Naive thymus-derived CD8-positive, alpha-beta T cell (primary cell): ENCODE results near the gene PDE4D. TPM values are rescaled to one million over a fixed set of nuclear protein-coding genes. Genes with fewer than 3 reads are reported as not detected.
"Not testable (repeated sequence)": the region's sequence is repeated elsewhere in the genome, so short reads cannot be mapped to it uniquely, and the experiment has no call there.

Source experiments
- ATAC-seq, 2 donors: fragments of 150-1000 bp; cut with Tn5 transposase in 1 of 2; sonication (Bioruptor Pico), chemical (Tn5 transposase) in 1 of 2; 1 replicate in 1 of 2; 2 replicates in 1 of 2; pipeline ENCODE4 v1.10.0; 2021; ENCODE audit warnings: mild to moderate bottlenecking in 2 of 2, moderate library complexity in 2 of 2
- POLR2A ChIA-PET: fragments of 350-600 bp; sonication (Branson Sonifier 250); formaldehyde crosslinking; loops from one replicate; lab custom pipeline; 2021; ENCODE audit warnings: antibody characterized with exemption; lab: Charles Lee
- DNase-seq, 10 donors: peaks; one replicate each; pipeline versions ENCODE4 v3.0.0 to v3.0.0-alpha.2; 2020 to 2022
- H3K27ac Mint-ChIP-seq, 10 donors: one replicate each; pipeline ENCODE4 v1.8.0; 2020 to 2022; ENCODE audit warnings: mild to moderate bottlenecking in 10 of 10, mixed read lengths in 10 of 10, moderate library complexity in 4 of 10, inconsistent platforms in 1 of 10
- H3K27me3 Mint-ChIP-seq, 5 donors: one replicate each; pipeline ENCODE4 v1.8.0; 2021 to 2022; ENCODE audit warnings: mixed read lengths in 5 of 5
- H3K36me3 Mint-ChIP-seq, 3 donors: one replicate each; pipeline ENCODE4 v1.8.0; 2020 to 2022; ENCODE audit warnings: mixed read lengths in 3 of 3, mild to moderate bottlenecking in 2 of 3, inconsistent platforms in 1 of 3
- H3K4me1 Mint-ChIP-seq, 4 donors: one replicate each; pipeline ENCODE4 v1.8.0; 2021 to 2022; ENCODE audit warnings: mixed read lengths in 4 of 4
- H3K4me3 Mint-ChIP-seq, 10 donors: one replicate each; pipeline ENCODE4 v1.8.0; 2020 to 2022; ENCODE audit warnings: mild to moderate bottlenecking in 10 of 10, mixed read lengths in 10 of 10, moderate library complexity in 6 of 10, inconsistent platforms in 1 of 10
- H3K9me3 Mint-ChIP-seq, 9 donors: one replicate each; pipeline ENCODE4 v1.8.0; 2020 to 2022; ENCODE audit warnings: mixed read lengths in 9 of 9, mild to moderate bottlenecking in 3 of 9, inconsistent platforms in 1 of 9, moderate library complexity in 1 of 9
- polyA plus RNA-seq, 3 donors: library from polyadenylated mRNA; unstranded; fragments of 300-500 nt; fragmentation: Illumina TruSeq; gene quantifications; one replicate each; pipeline ENCODE4 v1.2.3, GENCODE V29; 2021
- total RNA-seq, 8 experiments: library from RNA in 2 of 8; stranded (reverse) in 2 of 8; gene quantifications; one replicate each; pipeline ENCODE4 v1.2.3 and lab custom pipeline; 2021 to 2026

Gene PDE4D
- total and polyA plus RNA-seq, 5 experiments from 2014 or later = 5.8 to 35.9 (median 8.8) TPM

DNA sequence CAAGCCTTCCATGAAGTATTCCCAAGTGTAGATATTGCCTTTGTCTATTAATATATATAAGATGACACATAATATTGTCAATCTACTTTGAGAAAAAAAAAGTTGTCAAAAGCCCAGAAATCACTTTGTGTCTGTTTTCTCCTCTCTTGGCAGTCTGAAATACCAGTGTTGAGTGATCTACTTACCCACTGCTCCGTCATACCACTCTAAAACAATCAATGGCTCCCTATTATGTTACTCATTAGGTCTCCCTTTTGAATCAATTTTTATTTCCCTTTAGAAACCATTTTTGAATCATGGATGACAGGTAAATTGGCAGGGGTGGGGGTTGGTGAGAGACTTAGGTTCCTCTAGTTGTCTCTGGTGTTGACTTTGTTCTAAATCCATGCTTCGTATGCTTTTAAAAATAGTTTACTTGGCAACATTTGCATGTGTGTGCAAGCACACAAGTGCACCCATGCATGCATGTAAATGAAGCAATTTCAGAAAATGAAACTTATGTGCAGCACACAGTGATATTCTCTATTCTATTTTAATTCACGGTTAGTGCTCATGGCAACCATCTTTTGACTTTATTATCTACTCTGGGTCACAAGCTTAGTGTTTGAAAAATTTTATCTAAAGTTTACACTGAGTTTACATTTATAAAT, 931.8 kb downstream of the PDE4D start:
- POLR2A ChIA-PET = no interaction called here
- ATAC-seq = no peak
- DNase-seq = no peak
- H3K27ac Mint-ChIP-seq = no peak overlapping the region
- no peaks in the 10 kb centered on the region for H3K36me3 Mint-ChIP-seq
- H3K4me3 Mint-ChIP-seq = no peak overlapping the region
- no peaks in the 10 kb centered on the region for H3K4me1 Mint-ChIP-seq
- H3K27me3 Mint-ChIP-seq = peaks cover 0 to 2% (median 0%) of the 10 kb centered on the region in 5 donors
- H3K9me3 Mint-ChIP-seq = no peaks in the 10 kb centered on the region

DNA sequence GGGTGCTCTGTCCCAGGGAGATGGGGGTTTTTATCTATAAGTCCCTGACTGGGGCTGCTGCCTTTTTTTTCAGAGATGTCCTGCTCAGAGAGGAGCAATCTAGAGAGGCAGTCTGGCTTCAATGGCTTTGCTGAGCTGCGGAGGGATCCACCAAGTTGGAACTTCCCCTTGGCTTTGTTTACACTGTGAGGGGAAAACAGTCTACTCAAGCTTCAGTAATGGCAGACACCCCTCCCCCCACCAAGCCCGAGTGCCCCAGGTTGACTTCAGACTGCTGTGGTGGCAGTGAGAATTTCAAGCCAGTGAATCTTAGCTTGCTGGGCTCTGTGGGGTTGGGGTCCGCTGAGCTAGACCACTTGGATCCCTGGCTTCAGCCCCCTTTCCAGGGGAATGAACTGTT, 934.8 kb downstream of the PDE4D start:
- POLR2A ChIA-PET = no interaction called here
- Mint-ChIP-seq H3K36me3 (no peaks in the 10 kb centered on the region), H3K4me1 (no peaks in the 10 kb centered on the region), H3K27ac (no peak overlapping the region), H3K4me3 (no peak overlapping the region), H3K27me3 (peaks cover 0 to 2% (median 0%) of the 10 kb centered on the region in 5 donors), H3K9me3 (no peaks in the 10 kb centered on the region)
- DNase-seq = no peak
- ATAC-seq = no peak

- H3K4me1 Mint-ChIP-seq, H3K27me3 Mint-ChIP-seq, H3K4me3 Mint-ChIP-seq, ATAC-seq, H3K9me3 Mint-ChIP-seq, POLR2A ChIA-PET, H3K36me3 Mint-ChIP-seq, DNase-seq, H3K27ac Mint-ChIP-seq: not testable (repeated sequence)
Observed at GRCh38 chr5:58953218-58953617, 940.3 kb downstream of the PDE4D start.

DNA sequence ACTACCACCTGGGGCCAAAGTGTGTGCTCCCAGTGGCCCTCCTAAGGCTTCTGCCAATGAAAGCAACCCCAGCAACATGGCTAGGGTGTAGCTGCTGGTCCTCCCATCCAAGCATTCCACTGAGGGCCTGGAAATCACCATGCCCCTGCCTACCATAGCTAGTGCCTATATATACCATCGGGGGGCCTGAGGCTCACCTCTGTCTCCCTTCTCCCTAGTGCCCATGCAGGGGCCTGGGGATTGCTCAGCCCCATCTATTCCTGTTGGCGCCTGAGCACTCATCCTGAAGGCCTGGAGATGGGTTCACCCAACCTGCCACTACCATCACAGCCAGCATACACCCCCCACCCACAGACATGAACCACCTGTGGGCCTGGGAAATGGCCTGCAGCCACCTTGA, 943.3 kb downstream of the PDE4D start:
- Mint-ChIP-seq H3K27me3 (peaks cover 0 to 10% (median 6%) of the 10 kb centered on the region in 5 donors), H3K9me3 (peaks cover 0 to 10% (median 0%) of the 10 kb centered on the region in 9 donors), H3K27ac (peak overlapping the region in 1 of 10 donors; percentile 23), H3K4me3 (no peak overlapping the region), H3K4me1 (no peaks in the 10 kb centered on the region), H3K36me3 (no peaks in the 10 kb centered on the region)
- POLR2A ChIA-PET = no interaction called here
- DNase-seq = no peak
- no peak for ATAC-seq

DNA sequence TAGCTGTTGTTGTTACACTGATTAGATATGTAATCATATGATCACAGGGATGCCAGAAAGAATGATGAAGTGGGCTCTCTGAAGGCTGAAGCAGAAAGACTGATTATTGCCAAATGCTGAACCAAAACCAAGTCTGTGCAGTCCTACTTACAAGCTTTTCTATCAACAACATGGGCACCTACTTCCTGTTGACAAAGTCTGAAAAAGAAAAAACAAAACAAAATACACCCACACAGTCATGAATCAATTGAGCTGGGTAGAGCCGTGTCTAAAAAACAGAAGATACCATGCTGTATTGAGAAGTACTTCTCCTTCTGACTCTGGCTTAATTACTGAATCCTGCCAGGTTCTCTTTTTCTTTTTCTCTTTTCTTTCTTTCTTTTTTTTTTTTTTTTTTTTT, 947.3 kb downstream of the PDE4D start:
- H3K27me3 Mint-ChIP-seq = peaks cover 0 to 10% (median 6%) of the 10 kb centered on the region in 5 donors
- no peak overlapping the region for H3K27ac Mint-ChIP-seq
- DNase-seq = no peak
- peaks cover 0 to 6% (median 0%) of the 10 kb centered on the region in 3 donors for H3K36me3 Mint-ChIP-seq
- POLR2A ChIA-PET = no interaction called here
- H3K9me3 Mint-ChIP-seq = peaks cover 0 to 7% (median under 1%) of the 10 kb centered on the region in 9 donors
- no peak overlapping the region for H3K4me3 Mint-ChIP-seq
- no peaks in the 10 kb centered on the region for H3K4me1 Mint-ChIP-seq
- no peak for ATAC-seq

GRCh38 chr5:58944221-58944620, 949.3 kb downstream of the PDE4D start:
- H3K9me3 Mint-ChIP-seq = peaks cover 0 to 4% (median 0%) of the 10 kb centered on the region in 9 donors
- H3K36me3 Mint-ChIP-seq = peaks cover 0 to 6% (median 4%) of the 10 kb centered on the region in 3 donors
- ATAC-seq (no peak), DNase-seq (no peak)
- peaks cover 0 to 5% (median 2%) of the 10 kb centered on the region in 5 donors for H3K27me3 Mint-ChIP-seq
- POLR2A ChIA-PET = no interaction called here
- H3K4me3 Mint-ChIP-seq = no peak overlapping the region
- no peaks in the 10 kb centered on the region for H3K4me1 Mint-ChIP-seq
- H3K27ac Mint-ChIP-seq = no peak overlapping the region

- H3K36me3 Mint-ChIP-seq = peaks cover 0 to 9% (median 6%) of the 10 kb centered on the region in 3 donors
- ATAC-seq = no peak
- H3K4me1 Mint-ChIP-seq = no peaks in the 10 kb centered on the region
- POLR2A ChIA-PET = no interaction called here
- H3K4me3 Mint-ChIP-seq = no peak overlapping the region
- H3K27me3 Mint-ChIP-seq = peaks cover 0 to 4% (median 0%) of the 10 kb centered on the region in 5 donors
- no peak overlapping the region for H3K27ac Mint-ChIP-seq
- H3K9me3 Mint-ChIP-seq = peaks cover 0 to 4% (median 0%) of the 10 kb centered on the region in 9 donors
- DNase-seq = no peak
Observed at GRCh38 chr5:58940446-58940845, 953.1 kb downstream of the PDE4D start.

DNA sequence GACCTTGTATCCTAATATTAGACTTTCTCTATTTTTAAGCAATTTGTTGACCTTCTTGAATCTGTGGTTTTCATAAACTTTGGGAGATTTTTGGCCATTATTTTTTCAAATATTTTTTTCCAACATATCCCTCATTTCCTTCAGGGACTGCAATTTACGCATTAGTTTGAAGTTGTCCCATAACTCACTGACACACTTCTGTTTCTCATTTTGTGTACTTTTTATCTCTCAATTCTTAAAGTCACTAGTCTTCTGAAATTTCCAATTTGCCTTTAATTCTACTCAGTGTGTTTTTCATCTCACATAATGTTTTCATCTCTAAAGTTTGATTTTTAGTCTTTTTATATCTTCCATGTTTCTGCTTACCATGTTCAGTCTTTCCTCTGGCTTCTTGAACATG, 953.9 kb downstream of the PDE4D start:
- H3K4me1 Mint-ChIP-seq = peaks cover 4 to 8% (median 5%) of the 10 kb centered on the region in 4 donors
- ATAC-seq (no peak), DNase-seq (no peak)
- H3K9me3 Mint-ChIP-seq = peaks cover 0 to 4% (median 0%) of the 10 kb centered on the region in 9 donors
- H3K27ac Mint-ChIP-seq = no peak overlapping the region
- H3K27me3 Mint-ChIP-seq = peaks cover 0 to 4% (median 2%) of the 10 kb centered on the region in 5 donors
- no peak overlapping the region for H3K4me3 Mint-ChIP-seq
- H3K36me3 Mint-ChIP-seq = peaks cover 0 to 9% (median 6%) of the 10 kb centered on the region in 3 donors
- POLR2A ChIA-PET = no interaction called here

- POLR2A ChIA-PET = no interaction called here
- no peak overlapping the region for H3K4me3 Mint-ChIP-seq
Observed at GRCh38 chr5:58938563-58939424, 954.7 kb downstream of the PDE4D start.

DNA sequence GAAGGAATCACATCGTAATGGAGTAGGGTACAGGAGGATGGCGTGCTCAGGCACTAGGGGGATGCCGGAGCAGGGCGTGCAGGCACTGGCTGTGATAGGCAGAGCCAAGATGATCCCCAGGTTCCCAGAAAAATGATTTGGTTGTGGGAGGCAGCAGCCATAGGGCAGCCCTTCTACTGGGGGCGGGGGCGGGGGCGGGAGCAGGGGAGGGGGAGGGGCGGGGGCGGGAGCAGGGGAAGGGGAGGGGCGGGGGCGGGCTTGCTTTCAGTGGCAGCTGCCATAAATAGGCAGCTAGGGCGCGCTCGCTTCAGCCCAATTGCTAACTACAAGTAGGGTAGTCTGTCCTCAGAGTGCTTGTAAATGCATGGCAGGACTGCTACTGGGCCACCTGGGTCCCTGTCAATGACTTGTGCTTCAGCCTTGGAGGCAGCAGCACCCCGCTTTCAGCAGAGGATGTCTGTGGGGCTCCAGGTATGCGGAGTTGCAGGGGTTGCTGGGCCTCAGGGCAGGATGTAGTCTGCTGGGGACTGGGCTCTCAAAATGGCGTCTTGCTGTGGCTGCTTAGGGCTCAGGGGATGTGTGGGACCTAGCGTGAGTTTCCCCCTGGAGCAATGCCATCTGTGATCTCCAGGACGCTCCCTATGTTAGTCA, 956.4 kb downstream of the PDE4D start:
- POLR2A ChIA-PET = no interaction called here
- Mint-ChIP-seq H3K36me3 (peaks cover 0 to 9% (median 0%) of the 10 kb centered on the region in 3 donors), H3K4me1 (peaks cover 7 to 19% (median 14%) of the 10 kb centered on the region in 4 donors), H3K27ac (no peak overlapping the region), H3K4me3 (no peak overlapping the region), H3K27me3 (peaks cover 0 to 4% (median 2%) of the 10 kb centered on the region in 5 donors), H3K9me3 (no peaks in the 10 kb centered on the region)
- ATAC-seq (no peak), DNase-seq (no peak)

More at GRCh38 chr5:58938563-58939424, 954.7 kb downstream of the PDE4D start:
- ATAC-seq = no peak
- Mint-ChIP-seq H3K4me1 (peaks cover 7 to 13% (median 10%) of the 10 kb centered on the region in 4 donors), H3K27ac (no peak overlapping the region), H3K9me3 (peaks cover 0 to 4% (median 0%) of the 10 kb centered on the region in 9 donors), H3K36me3 (peaks cover 0 to 9% (median 6%) of the 10 kb centered on the region in 3 donors), H3K27me3 (peaks cover 0 to 4% (median 2%) of the 10 kb centered on the region in 5 donors)
- DNase-seq = no peak

GRCh38 chr5:58934629-58935097, 958.9 kb downstream of the PDE4D start:
- Mint-ChIP-seq H3K27me3 (peaks cover 0 to 4% (median 2%) of the 10 kb centered on the region in 5 donors), H3K36me3 (peaks cover 0 to 5% (median 0%) of the 10 kb centered on the region in 3 donors), H3K4me1 (peaks cover 7 to 24% (median 14%) of the 10 kb centered on the region in 4 donors), H3K27ac (peak overlapping the region in 8 of 10 donors; percentile 4 to 63 (median 38)), H3K9me3 (no peaks in the 10 kb centered on the region), H3K4me3 (peak overlapping the region in 8 of 10 donors; percentile 42 to 71 (median 62))
- POLR2A ChIA-PET = no interaction called here
- ATAC-seq (no peak), DNase-seq (no peak)

- Mint-ChIP-seq H3K4me1 (peaks cover 7 to 24% (median 14%) of the 10 kb centered on the region in 4 donors), H3K27ac (peak overlapping the region in 8 of 10 donors; percentile 3 to 63 (median 38))
- POLR2A ChIA-PET = no interaction called here
Observed at GRCh38 chr5:58933891-58934628, 959.5 kb downstream of the PDE4D start.

More at GRCh38 chr5:58933891-58934628, 959.5 kb downstream of the PDE4D start:
- peak overlapping the region; percentile 4 to 71 (median 60) for H3K4me3 Mint-ChIP-seq
- DNase-seq = peak in 7 of 10 donors; percentile 10 to 55 (median 30)
- H3K36me3 Mint-ChIP-seq = peaks cover 0 to 4% (median 0%) of the 10 kb centered on the region in 3 donors
- H3K27me3 Mint-ChIP-seq = peaks cover 0 to 4% (median 2%) of the 10 kb centered on the region in 5 donors
- no peaks in the 10 kb centered on the region for H3K9me3 Mint-ChIP-seq
- ATAC-seq = peak; percentile 90 to 92
